ENCODE data around the gene TBC1D2B. TPM values are rescaled to one million over a fixed set of nuclear protein-coding genes. Genes with fewer than 3 reads are reported as not detected.
"Not testable (repeated sequence)": the region's sequence is repeated elsewhere in the genome, so short reads cannot be mapped to it uniquely, and the experiment has no call there.

TBC1D2B gene
- total and polyA plus RNA-seq, 2 experiments from 2014 or later, result 6.5 to 16.5 TPM

- no peak for TF ChIP-seq CTCF (IDR thresholded peaks at IDR 0.05; ENCODE audit: low read depth, low read length)
- Histone ChIP-seq H3K4me3 (no peak overlapping the region), H3K9me3 (ENCODE audit: low read depth) (no peaks in the 10 kb centered on the region), H3K27me3 (no peaks in the 10 kb centered on the region), H3K36me3 (no peaks in the 10 kb centered on the region), H3K27ac (no peak overlapping the region), H3K4me1 (ENCODE audit: low read depth) (peaks cover 4% of the 10 kb centered on the region)
- DNase-seq (ENCODE audit: low read depth in 1 of 2, low spot score in 1 of 2), result no peak
Measured at GRCh38 chr15:77969055-77969454, 108.5 kb downstream of the TBC1D2B start.

GRCh38 chr15:77967798-77968197, 109.7 kb downstream of the TBC1D2B start:
- Histone ChIP-seq H3K4me3 (no peak overlapping the region), H3K27ac (no peak overlapping the region), H3K36me3 (no peaks in the 10 kb centered on the region), H3K9me3 (ENCODE audit: low read depth) (no peaks in the 10 kb centered on the region), H3K27me3 (no peaks in the 10 kb centered on the region), H3K4me1 (ENCODE audit: low read depth) (no peaks in the 10 kb centered on the region)
- no peak for TF ChIP-seq CTCF (IDR thresholded peaks at IDR 0.05; ENCODE audit: low read depth, low read length)
- DNase-seq (ENCODE audit: low read depth in 1 of 2, low spot score in 1 of 2), result no peak

GRCh38 chr15:77967235-77967615, 110.3 kb downstream of the TBC1D2B start:
- H3K27ac ChIP-seq; H3K27me3 ChIP-seq; H3K9me3 ChIP-seq (ENCODE audit: low read depth); H3K36me3 ChIP-seq; H3K4me1 ChIP-seq (ENCODE audit: low read depth); H3K4me3 ChIP-seq; DNase-seq (ENCODE audit: low read depth in 1 of 2, low spot score in 1 of 2): not testable (repeated sequence)

- H3K36me3 ChIP-seq, result no peaks in the 10 kb centered on the region
- H3K4me1 ChIP-seq (ENCODE audit: low read depth), result no peaks in the 10 kb centered on the region
- no peaks in the 10 kb centered on the region for H3K9me3 ChIP-seq (ENCODE audit: low read depth)
- no peak overlapping the region for H3K4me3 ChIP-seq
- H3K27me3 ChIP-seq, result no peaks in the 10 kb centered on the region
- TF ChIP-seq CTCF (IDR thresholded peaks at IDR 0.05; ENCODE audit: low read depth, low read length), result peak; percentile 85
- no peak overlapping the region for H3K27ac ChIP-seq
- peak; percentile 42 to 46 for DNase-seq (ENCODE audit: low read depth in 1 of 2, low spot score in 1 of 2)
Measured at GRCh38 chr15:77966540-77967234, 110.8 kb downstream of the TBC1D2B start.

- no peaks in the 10 kb centered on the region for H3K9me3 ChIP-seq (ENCODE audit: low read depth)
- H3K4me1 ChIP-seq (ENCODE audit: low read depth), result no peaks in the 10 kb centered on the region
- no peaks in the 10 kb centered on the region for H3K36me3 ChIP-seq
- H3K4me3 ChIP-seq, result no peak overlapping the region
- no peak overlapping the region for H3K27ac ChIP-seq
- DNase-seq (ENCODE audit: low read depth in 1 of 2, low spot score in 1 of 2), result no peak
- H3K27me3 ChIP-seq, result peaks cover 1% of the 10 kb centered on the region
- no peak for TF ChIP-seq CTCF (IDR thresholded peaks at IDR 0.05; ENCODE audit: low read depth, low read length)
Measured at GRCh38 chr15:77964193-77964592, 113.3 kb downstream of the TBC1D2B start.

- no peak overlapping the region for H3K4me3 ChIP-seq
- no peaks in the 10 kb centered on the region for H3K36me3 ChIP-seq
- no peaks in the 10 kb centered on the region for H3K4me1 ChIP-seq (ENCODE audit: low read depth)
- H3K27me3 ChIP-seq, result peaks cover 12% of the 10 kb centered on the region
- no peaks in the 10 kb centered on the region for H3K9me3 ChIP-seq (ENCODE audit: low read depth)
- peak; percentile 94 for TF ChIP-seq CTCF (IDR thresholded peaks at IDR 0.05; ENCODE audit: low read depth, low read length)
- no peak overlapping the region for H3K27ac ChIP-seq
- peak; percentile 72 to 79 for DNase-seq (ENCODE audit: low read depth in 1 of 2, low spot score in 1 of 2)
Measured at GRCh38 chr15:77959432-77959879, 118.1 kb downstream of the TBC1D2B start.

GRCh38 chr15:77958716-77959431, 118.6 kb downstream of the TBC1D2B start:
- H3K27me3 ChIP-seq, result peaks cover 12% of the 10 kb centered on the region
- H3K9me3 ChIP-seq (ENCODE audit: low read depth); H3K4me3 ChIP-seq; DNase-seq (ENCODE audit: low read depth in 1 of 2, low spot score in 1 of 2); H3K36me3 ChIP-seq; H3K27ac ChIP-seq; H3K4me1 ChIP-seq (ENCODE audit: low read depth): not testable (repeated sequence)

GRCh38 chr15:77958021-77958420, 119.5 kb downstream of the TBC1D2B start:
- H3K27ac ChIP-seq; H3K9me3 ChIP-seq (ENCODE audit: low read depth); H3K36me3 ChIP-seq; H3K4me3 ChIP-seq; DNase-seq (ENCODE audit: low read depth in 1 of 2, low spot score in 1 of 2); H3K4me1 ChIP-seq (ENCODE audit: low read depth): not testable (repeated sequence)
- H3K27me3 ChIP-seq, result peaks cover 12% of the 10 kb centered on the region

GRCh38 chr15:77953926-77954325, 123.6 kb downstream of the TBC1D2B start:
- peak in 1 of 2 donors; percentile 38 for DNase-seq (ENCODE audit: low read depth in 1 of 2, low spot score in 1 of 2)
- H3K4me3 ChIP-seq; H3K27ac ChIP-seq; H3K9me3 ChIP-seq (ENCODE audit: low read depth); H3K36me3 ChIP-seq; H3K4me1 ChIP-seq (ENCODE audit: low read depth); H3K27me3 ChIP-seq: not testable (repeated sequence)
